GM23248 (cell line): Measurements from ENCODE around the gene NEU2.
"Not testable (repeated sequence)": the region's sequence is repeated elsewhere in the genome, so short reads cannot be mapped to it uniquely, and the experiment has no call there.

Experiments used
- EZH2 ChIP-seq: fragments of 200-600 bp; sonication (generic); IDR thresholded peaks from 2 replicates; pipeline ENCODE4 v1.6.1; 2018; ENCODE audit warnings: antibody characterized with exemption, mild to moderate bottlenecking; ENCODE audit not compliant: insufficient read depth, poor library complexity, severe bottlenecking
- EZH2phosphoT487 ChIP-seq: fragments of 200-600 bp; sonication (generic); IDR thresholded peaks from 2 replicates; pipeline ENCODE4 v1.6.1; 2018; ENCODE audit warnings: antibody characterized with exemption, moderate library complexity, mild to moderate bottlenecking, low read depth; ENCODE audit not compliant: insufficient read depth

DNA sequence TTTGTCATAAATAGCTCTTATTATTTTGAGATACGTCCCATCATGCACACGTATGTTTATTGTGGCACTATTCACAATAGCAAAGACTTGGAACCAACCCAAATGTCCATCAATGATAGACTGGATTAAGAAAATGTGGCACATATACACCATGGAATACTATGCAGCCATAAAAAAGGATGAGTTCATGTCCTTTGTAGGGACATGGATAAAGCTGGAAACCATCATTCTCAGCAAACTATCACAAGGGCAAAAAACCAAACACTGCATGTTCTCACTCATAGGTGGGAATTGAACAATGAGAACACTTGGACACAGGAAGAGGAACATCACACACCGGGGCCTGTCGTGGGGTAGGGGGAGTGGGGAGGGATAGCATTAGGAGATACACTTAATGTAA lies 12.9 kb upstream of the NEU2 start:
- not testable (repeated sequence) for TF ChIP-seq EZH2, EZH2phosphoT487
